ENCODE results near the gene PRCD. TPM values are rescaled to one million over a fixed set of nuclear protein-coding genes. Genes with fewer than 3 reads are reported as not detected.
A peak's percentile ranks its signal among the peaks of the same experiment; 100 is the strongest.

PRCD gene
- total RNA-seq, 4 donors from 2014 or later: 0.73 to 2.5 (median 1.4) TPM; not detected in 1

GRCh38 chr17:76492989-76493501 lies 46.8 kb upstream of the PRCD start:
- Histone ChIP-seq H3K27ac (peak overlapping the region; percentile 75 to 90 (median 85)), H3K36me3 (peaks cover 0 to 3% (median 0%) of the 10 kb centered on the region in 3 donors), H3K27me3 (no peaks in the 10 kb centered on the region), H3K4me1 (peaks cover 42 to 84% (median 47%) of the 10 kb centered on the region in 3 donors), H3K9me3 (no peaks in the 10 kb centered on the region), H3K4me3 (peak overlapping the region in 3 of 4 donors; percentile 11 to 46 (median 12))
- 6% methylated on average over 9 of the region's 15 CpGs; no CpG with 5 or more reads in 1 of the 2 donors for WGBS, 2 donors
- intact Hi-C loops (cut with DNase I): no loop called here
- no peak for DNase-seq
- TF ChIP-seq POLR2A (IDR thresholded peaks at IDR 0.05): peak in 2 of 4 donors; percentile 32 to 43
- TF ChIP-seq, protein P1, sequence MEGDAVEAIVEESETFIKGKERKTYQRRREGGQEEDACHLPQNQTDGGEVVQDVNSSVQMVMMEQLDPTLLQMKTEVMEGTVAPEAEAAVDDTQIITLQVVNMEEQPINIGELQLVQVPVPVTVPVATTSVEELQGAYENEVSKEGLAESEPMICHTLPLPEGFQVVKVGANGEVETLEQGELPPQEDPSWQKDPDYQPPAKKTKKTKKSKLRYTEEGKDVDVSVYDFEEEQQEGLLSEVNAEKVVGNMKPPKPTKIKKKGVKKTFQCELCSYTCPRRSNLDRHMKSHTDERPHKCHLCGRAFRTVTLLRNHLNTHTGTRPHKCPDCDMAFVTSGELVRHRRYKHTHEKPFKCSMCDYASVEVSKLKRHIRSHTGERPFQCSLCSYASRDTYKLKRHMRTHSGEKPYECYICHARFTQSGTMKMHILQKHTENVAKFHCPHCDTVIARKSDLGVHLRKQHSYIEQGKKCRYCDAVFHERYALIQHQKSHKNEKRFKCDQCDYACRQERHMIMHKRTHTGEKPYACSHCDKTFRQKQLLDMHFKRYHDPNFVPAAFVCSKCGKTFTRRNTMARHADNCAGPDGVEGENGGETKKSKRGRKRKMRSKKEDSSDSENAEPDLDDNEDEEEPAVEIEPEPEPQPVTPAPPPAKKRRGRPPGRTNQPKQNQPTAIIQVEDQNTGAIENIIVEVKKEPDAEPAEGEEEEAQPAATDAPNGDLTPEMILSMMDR (IDR thresholded peaks at IDR 0.05): no peak

DNA sequence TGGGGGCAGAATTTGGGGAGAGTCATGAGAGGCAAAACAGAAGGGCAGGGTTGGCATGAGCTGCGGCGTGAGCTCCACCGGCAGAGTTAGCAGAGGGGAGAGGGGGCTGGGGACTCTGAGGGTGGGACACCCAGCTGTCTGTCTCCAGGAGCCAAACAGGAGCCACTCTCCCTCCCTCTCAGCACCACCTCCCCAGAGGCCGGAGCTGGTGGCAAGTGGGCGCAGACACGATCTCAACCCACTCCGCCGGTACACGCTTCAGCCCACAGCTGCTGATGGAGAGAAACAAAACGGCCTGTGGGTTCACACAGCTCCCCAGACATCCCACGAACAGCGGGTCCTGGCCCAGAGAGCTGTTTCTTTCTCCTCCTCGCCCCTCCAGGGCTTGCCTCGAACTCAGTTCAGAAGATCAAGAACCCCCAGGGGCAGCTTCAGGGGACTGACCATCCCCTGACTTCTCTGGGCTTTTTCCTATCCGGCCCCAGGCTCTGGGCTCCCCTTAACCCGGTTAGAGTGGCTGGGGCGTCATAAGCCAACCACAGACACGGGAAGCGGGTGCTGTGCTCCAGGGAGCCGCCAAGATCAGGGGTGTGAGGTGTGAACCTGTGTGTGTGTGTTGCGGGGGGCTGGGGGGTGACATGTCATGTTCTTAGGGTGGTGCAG lies 46.2 kb upstream of the PRCD start:
- DNase-seq: no peak
- WGBS, 2 donors: 42 to 50% methylated on average over 3 to 4 of the region's 21 CpGs
- peaks cover 46 to 90% (median 53%) of the 10 kb centered on the region in 3 donors for H3K4me1 ChIP-seq
- peak overlapping the region in 3 of 4 donors; percentile 11 to 46 (median 12) for H3K4me3 ChIP-seq
- H3K27ac ChIP-seq: peak overlapping the region; percentile 75 to 90 (median 85)
- H3K9me3 ChIP-seq: no peaks in the 10 kb centered on the region
- no peaks in the 10 kb centered on the region for H3K27me3 ChIP-seq
- no peaks in the 10 kb centered on the region for H3K36me3 ChIP-seq
- TF ChIP-seq, protein P1 (IDR thresholded peaks at IDR 0.05): no peak
- TF ChIP-seq POLR2A (IDR thresholded peaks at IDR 0.05): no peak
- intact Hi-C loops (cut with DNase I): no loop called here

DNA sequence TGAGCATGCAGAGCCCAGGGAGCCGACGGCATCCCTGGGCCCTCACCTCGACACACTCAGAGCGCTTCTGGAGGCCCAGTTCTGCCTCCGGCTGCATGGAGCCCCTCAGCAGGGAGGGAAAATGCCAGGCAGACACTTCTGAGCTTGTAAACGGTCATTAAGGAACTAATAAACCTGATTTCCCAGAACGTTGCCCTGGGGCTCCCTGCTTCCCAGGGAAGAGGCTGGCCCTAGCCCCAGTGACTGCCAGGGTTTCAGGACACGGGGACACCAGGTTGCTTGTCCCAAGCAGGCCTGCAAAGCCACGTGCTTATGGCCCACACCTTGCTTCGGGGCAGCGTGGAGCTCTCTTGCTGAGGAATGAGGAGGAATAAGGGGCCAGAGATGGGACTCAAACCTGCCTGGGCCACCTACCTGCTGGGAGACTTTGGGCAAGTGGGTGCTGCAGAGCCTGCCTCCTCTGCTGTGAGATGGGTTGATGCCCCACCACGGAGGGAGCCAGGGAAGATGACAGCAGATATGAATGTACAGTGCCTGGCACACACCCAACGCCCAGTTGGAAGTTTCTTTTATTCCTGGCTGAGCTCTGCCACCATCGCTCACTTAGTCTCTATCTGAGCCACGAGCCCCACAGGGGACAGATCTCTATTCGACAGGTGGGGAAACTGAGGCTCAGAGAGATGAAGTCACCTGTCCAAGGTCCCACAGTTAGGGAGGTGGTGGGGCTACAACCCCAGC lies 44.0 kb upstream of the PRCD start:
- TF ChIP-seq POLR2A (IDR thresholded peaks at IDR 0.05): no peak
- TF ChIP-seq, protein P1 (IDR thresholded peaks at IDR 0.05): no peak
- Histone ChIP-seq H3K9me3 (no peaks in the 10 kb centered on the region), H3K27ac (peak overlapping the region in 1 of 4 donors; percentile 5), H3K36me3 (no peaks in the 10 kb centered on the region), H3K4me1 (peaks cover 43 to 97% (median 56%) of the 10 kb centered on the region in 3 donors), H3K27me3 (no peaks in the 10 kb centered on the region), H3K4me3 (no peak overlapping the region)
- intact Hi-C loops (cut with DNase I): no loop called here
- WGBS, 2 donors: 75 to 79% methylated on average over 4 to 7 of the region's 16 CpGs
- no peak for DNase-seq

GRCh38 chr17:76496464-76496863 lies 43.4 kb upstream of the PRCD start:
- H3K4me1 ChIP-seq: peaks cover 38 to 97% (median 51%) of the 10 kb centered on the region in 3 donors
- intact Hi-C loops (cut with DNase I): no loop called here
- 89 to 90% methylated on average over 5 to 6 of the region's 6 CpGs for WGBS, 2 donors

More at GRCh38 chr17:76496464-76496863, 43.4 kb upstream of the PRCD start:
- H3K27ac ChIP-seq: no peak overlapping the region
- no peaks in the 10 kb centered on the region for H3K27me3 ChIP-seq
- DNase-seq: no peak
- no peaks in the 10 kb centered on the region for H3K9me3 ChIP-seq
- no peaks in the 10 kb centered on the region for H3K36me3 ChIP-seq
- no peak overlapping the region for H3K4me3 ChIP-seq
- no peak for TF ChIP-seq POLR2A (IDR thresholded peaks at IDR 0.05)
- TF ChIP-seq, protein P1 (IDR thresholded peaks at IDR 0.05): no peak

Measured in esophagus squamous epithelium (tissue), 5 donors.